CD8-positive, alpha-beta memory T cell (primary cell): ENCODE measurements around the gene MSX2. TPM values are rescaled to one million over a fixed set of nuclear protein-coding genes. Genes with fewer than 3 reads are reported as not detected.

ENCODE experiments used
- CTCF ChIA-PET: fragments of 350-600 bp; sonication (Branson Sonifier 250); formaldehyde crosslinking; loops from one replicate; lab custom pipeline; 2021; ENCODE audit warnings: antibody characterized with exemption; lab: Charles Lee
- POLR2A ChIA-PET: fragments of 350-600 bp; sonication (Branson Sonifier 250); formaldehyde crosslinking; loops from one replicate; lab custom pipeline; 2021; ENCODE audit warnings: antibody characterized with exemption; lab: Charles Lee
- DNase-seq, 5 donors: peaks; one replicate each; pipeline versions ENCODE4 v3.0.0 to v3.0.0-alpha.2; 2020 to 2022; ENCODE audit warnings: mixed read lengths in 1 of 5
- H3K27ac ChIP-seq: one replicate; pipeline ENCODE4 v1.7.0; 2013; ENCODE audit warnings: low read depth, mild to moderate bottlenecking, low read length, moderate library complexity
- H3K27me3 ChIP-seq: 2 replicates; pipeline ENCODE4 v1.7.0; 2013; ENCODE audit warnings: low read length, mild to moderate bottlenecking; ENCODE audit not compliant: insufficient read depth, poor library complexity, severe bottlenecking
- H3K36me3 ChIP-seq: 2 replicates; pipeline ENCODE4 v1.7.0; 2013; ENCODE audit warnings: mild to moderate bottlenecking, low read length, moderate library complexity; ENCODE audit not compliant: insufficient read depth
- H3K4me1 ChIP-seq: 2 replicates; pipeline ENCODE4 v1.7.0; 2013; ENCODE audit warnings: mild to moderate bottlenecking, low read length, moderate library complexity; ENCODE audit not compliant: insufficient read depth
- H3K4me3 ChIP-seq: 2 replicates; pipeline ENCODE4 v1.7.0; 2013; ENCODE audit warnings: mild to moderate bottlenecking, low read length
- H3K9me3 ChIP-seq: 2 replicates; pipeline ENCODE4 v1.7.0; 2013; ENCODE audit warnings: mild to moderate bottlenecking, low read length
- H3K27ac Mint-ChIP-seq, 8 donors: one replicate each; pipeline ENCODE4 v1.8.0; 2020 to 2021; ENCODE audit warnings: mixed read lengths in 8 of 8, mild to moderate bottlenecking in 6 of 8, inconsistent platforms in 3 of 8, moderate library complexity in 3 of 8
- H3K27me3 Mint-ChIP-seq, 2 donors: one replicate each; pipeline ENCODE4 v1.8.0; 2020 to 2021; ENCODE audit warnings: mixed read lengths in 2 of 2, mild to moderate bottlenecking in 1 of 2, moderate library complexity in 1 of 2
- H3K36me3 Mint-ChIP-seq, 3 donors: one replicate each; pipeline ENCODE4 v1.8.0; 2020 to 2021; ENCODE audit warnings: mixed read lengths in 3 of 3, inconsistent platforms in 1 of 3, mild to moderate bottlenecking in 1 of 3
- H3K4me1 Mint-ChIP-seq, 3 donors: one replicate each; pipeline ENCODE4 v1.8.0; 2020 to 2021; ENCODE audit warnings: mixed read lengths in 3 of 3, inconsistent platforms in 1 of 3, mild to moderate bottlenecking in 1 of 3
- H3K4me3 Mint-ChIP-seq, 7 donors: one replicate each; pipeline ENCODE4 v1.8.0; 2020 to 2021; ENCODE audit warnings: mixed read lengths in 7 of 7, mild to moderate bottlenecking in 6 of 7, moderate library complexity in 4 of 7, inconsistent platforms in 2 of 7
- H3K9me3 Mint-ChIP-seq, 5 donors: one replicate each; pipeline ENCODE4 v1.8.0; 2020 to 2022; ENCODE audit warnings: mixed read lengths in 5 of 5, mild to moderate bottlenecking in 3 of 5, moderate library complexity in 2 of 5, inconsistent platforms in 1 of 5
- polyA plus RNA-seq: library from polyadenylated mRNA; unstranded; fragments of 300-500 nt; fragmentation: Illumina TruSeq; gene quantifications from one replicate; pipeline ENCODE4 v1.2.3, GENCODE V29; 2021
- total RNA-seq, 2 experiments: library from RNA; stranded (reverse); gene quantifications; one replicate each; pipeline ENCODE4 v1.2.3, GENCODE V29; 2021

MSX2 gene
- not detected for total RNA-seq
- not detected for polyA plus RNA-seq

GRCh38 chr5:174724484-174725260 lies at the start of gene MSX2:
Gene MSX2, plus strand, starts transcription at chr5:174724582. Its CDS starts 78 bp downstream, at chr5:174724660.
- H3K27ac ChIP-seq, result no peak within 1 kb of the TSS
- ChIA-PET POLR2A (no interaction called here), CTCF (no interaction called here)
- Mint-ChIP-seq H3K4me1 (peaks cover 5 to 17% (median 13%) of the 10 kb centered on the region in 3 donors), H3K9me3 (peaks cover 0 to 16% (median 12%) of the 10 kb centered on the region in 5 donors), H3K27ac (no peak within 1 kb of the TSS), H3K27me3 (peaks cover 74 to 89% of the 10 kb centered on the region in 2 donors), H3K36me3 (no peaks in the 10 kb centered on the region), H3K4me3 (peak within 1 kb of the TSS in 6 of 7 donors; percentile 6 to 71 (median 51))
- peaks cover 28% of the 10 kb centered on the region for H3K27me3 ChIP-seq
- no peaks in the 10 kb centered on the region for H3K9me3 ChIP-seq
- peak in 1 of 5 donors; percentile 3 for DNase-seq
- H3K36me3 ChIP-seq, result no peaks in the 10 kb centered on the region
- no peak within 1 kb of the TSS for H3K4me3 ChIP-seq
- no peaks in the 10 kb centered on the region for H3K4me1 ChIP-seq

- no peaks in the 10 kb centered on the region for H3K36me3 Mint-ChIP-seq
- peaks cover 0 to 4% (median 2%) of the 10 kb centered on the region in 5 donors for H3K9me3 Mint-ChIP-seq
- H3K27ac ChIP-seq, result no peak overlapping the region
- no peaks in the 10 kb centered on the region for H3K36me3 ChIP-seq
- no peak overlapping the region for H3K27ac Mint-ChIP-seq
- H3K4me1 ChIP-seq, result no peaks in the 10 kb centered on the region
- DNase-seq, result no peak
- H3K27me3 Mint-ChIP-seq, result peaks cover 0 to 5% of the 10 kb centered on the region in 2 donors
- H3K4me1 Mint-ChIP-seq, result no peaks in the 10 kb centered on the region
- no peaks in the 10 kb centered on the region for H3K27me3 ChIP-seq
- H3K9me3 ChIP-seq, result no peaks in the 10 kb centered on the region
- ChIA-PET POLR2A (no interaction called here), CTCF (no interaction called here)
- H3K4me3 Mint-ChIP-seq, result no peak overlapping the region
- no peak overlapping the region for H3K4me3 ChIP-seq
Observed at GRCh38 chr5:174675110-174675509, 49.3 kb upstream of the MSX2 start.

GRCh38 chr5:174675916-174676315 lies 48.5 kb upstream of the MSX2 start:
- DNase-seq, result no peak
- H3K36me3 Mint-ChIP-seq, result no peaks in the 10 kb centered on the region
- Histone ChIP-seq H3K4me1 (no peaks in the 10 kb centered on the region), H3K27ac (no peak overlapping the region), H3K9me3 (no peaks in the 10 kb centered on the region), H3K36me3 (no peaks in the 10 kb centered on the region), H3K4me3 (no peak overlapping the region), H3K27me3 (no peaks in the 10 kb centered on the region)
- no peaks in the 10 kb centered on the region for H3K4me1 Mint-ChIP-seq
- H3K9me3 Mint-ChIP-seq, result peaks cover 0 to 9% (median 2%) of the 10 kb centered on the region in 5 donors
- no peak overlapping the region for H3K27ac Mint-ChIP-seq
- ChIA-PET POLR2A (no interaction called here), CTCF (no interaction called here)
- H3K4me3 Mint-ChIP-seq, result no peak overlapping the region
- peaks cover 0 to 3% of the 10 kb centered on the region in 2 donors for H3K27me3 Mint-ChIP-seq

GRCh38 chr5:174678107-174678506 lies 46.3 kb upstream of the MSX2 start:
- peaks cover 0 to 9% (median 0%) of the 10 kb centered on the region in 5 donors for H3K9me3 Mint-ChIP-seq
- no peaks in the 10 kb centered on the region for H3K36me3 ChIP-seq
- no peak overlapping the region for H3K4me3 ChIP-seq
- ChIA-PET POLR2A (no interaction called here), CTCF (no interaction called here)
- H3K4me1 Mint-ChIP-seq, result no peaks in the 10 kb centered on the region
- peaks cover 0 to 1% of the 10 kb centered on the region in 2 donors for H3K27me3 Mint-ChIP-seq
- H3K27ac Mint-ChIP-seq, result no peak overlapping the region
- H3K4me1 ChIP-seq, result no peaks in the 10 kb centered on the region
- no peak for DNase-seq
- H3K27me3 ChIP-seq, result no peaks in the 10 kb centered on the region
- H3K36me3 Mint-ChIP-seq, result no peaks in the 10 kb centered on the region
- H3K27ac ChIP-seq, result no peak overlapping the region
- H3K4me3 Mint-ChIP-seq, result no peak overlapping the region
- H3K9me3 ChIP-seq, result no peaks in the 10 kb centered on the region

GRCh38 chr5:174680901-174681565 lies 43.3 kb upstream of the MSX2 start:
- peaks cover 0 to 14% (median 3%) of the 10 kb centered on the region in 5 donors for H3K9me3 Mint-ChIP-seq
- H3K36me3 Mint-ChIP-seq, result no peaks in the 10 kb centered on the region
- H3K4me3 Mint-ChIP-seq, result no peak overlapping the region
- Histone ChIP-seq H3K27me3 (no peaks in the 10 kb centered on the region), H3K4me1 (no peaks in the 10 kb centered on the region), H3K27ac (no peak overlapping the region), H3K36me3 (no peaks in the 10 kb centered on the region), H3K9me3 (no peaks in the 10 kb centered on the region), H3K4me3 (no peak overlapping the region)
- DNase-seq, result no peak
- POLR2A ChIA-PET, result no interaction called here
- H3K27me3 Mint-ChIP-seq, result peaks cover 0 to 3% of the 10 kb centered on the region in 2 donors
- H3K4me1 Mint-ChIP-seq, result no peaks in the 10 kb centered on the region
- CTCF ChIA-PET, result no interaction called here
- no peak overlapping the region for H3K27ac Mint-ChIP-seq

GRCh38 chr5:174687503-174687902 lies 36.9 kb upstream of the MSX2 start:
- no peak overlapping the region for H3K4me3 Mint-ChIP-seq
- POLR2A ChIA-PET, result no interaction called here

GRCh38 chr5:174688441-174689354 lies 35.7 kb upstream of the MSX2 start:
- Histone ChIP-seq H3K36me3 (no peaks in the 10 kb centered on the region), H3K4me3 (no peak overlapping the region), H3K27ac (no peak overlapping the region), H3K4me1 (no peaks in the 10 kb centered on the region), H3K27me3 (peaks cover 16% of the 10 kb centered on the region), H3K9me3 (no peaks in the 10 kb centered on the region)
- CTCF ChIA-PET, result no interaction called here
- Mint-ChIP-seq H3K4me3 (no peak overlapping the region), H3K4me1 (peaks cover 0 to 11% (median 5%) of the 10 kb centered on the region in 3 donors), H3K9me3 (peaks cover 0 to 5% (median 3%) of the 10 kb centered on the region in 5 donors), H3K27ac (no peak overlapping the region), H3K36me3 (no peaks in the 10 kb centered on the region), H3K27me3 (peaks cover 28 to 56% of the 10 kb centered on the region in 2 donors)
- DNase-seq, result no peak
- POLR2A ChIA-PET, result no interaction called here

More at GRCh38 chr5:174687503-174687902, 36.9 kb upstream of the MSX2 start:
- CTCF ChIA-PET, result no interaction called here
- Histone ChIP-seq H3K4me3 (no peak overlapping the region), H3K36me3 (no peaks in the 10 kb centered on the region), H3K27me3 (peaks cover 9% of the 10 kb centered on the region), H3K9me3 (no peaks in the 10 kb centered on the region), H3K27ac (no peak overlapping the region), H3K4me1 (no peaks in the 10 kb centered on the region)
- no peak overlapping the region for H3K27ac Mint-ChIP-seq
- H3K36me3 Mint-ChIP-seq, result no peaks in the 10 kb centered on the region
- H3K27me3 Mint-ChIP-seq, result peaks cover 23 to 46% of the 10 kb centered on the region in 2 donors
- peaks cover 0 to 8% (median 3%) of the 10 kb centered on the region in 3 donors for H3K4me1 Mint-ChIP-seq
- H3K9me3 Mint-ChIP-seq, result peaks cover 0 to 5% (median 3%) of the 10 kb centered on the region in 5 donors
- no peak for DNase-seq
